GM12801 (cell line): ENCODE results near the gene CD6.

Experiments
- CTCF ChIP-seq: IDR thresholded peaks from one replicate; pipeline ENCODE4 v1.5.1; 2011; ENCODE audit warnings: control low read depth; ENCODE audit not compliant: insufficient read length; ENCODE audit errors: extremely low read depth

Gene CD6

DNA sequence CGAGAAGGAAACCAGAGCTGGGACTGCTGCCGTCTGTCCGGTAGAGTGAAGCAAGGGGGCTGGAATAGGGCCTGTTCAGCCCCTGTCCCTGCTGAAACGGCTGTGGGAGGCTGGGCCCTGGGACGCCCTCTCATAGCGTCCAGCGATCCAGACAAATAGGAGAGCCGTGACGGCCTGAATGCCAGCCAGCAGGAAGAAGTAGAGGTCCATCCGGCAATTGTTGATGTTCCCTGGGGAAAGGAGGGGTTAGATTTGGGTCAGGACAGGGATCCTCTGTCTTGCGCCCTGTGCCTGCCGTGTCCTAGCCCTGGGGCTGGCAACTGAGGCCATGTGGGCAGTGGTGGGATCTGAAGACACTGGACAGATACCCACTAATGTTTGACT lies 34.3 kb upstream of the CD6 start:
- no peak for TF ChIP-seq CTCF

- TF ChIP-seq CTCF = no peak
Observed at GRCh38 chr11:60937811-60938210, 33.7 kb upstream of the CD6 start.

- TF ChIP-seq CTCF = no peak
Observed at GRCh38 chr11:60938500-60938899, 33.0 kb upstream of the CD6 start.

- TF ChIP-seq CTCF = no peak
Observed at GRCh38 chr11:60939301-60939700, 32.2 kb upstream of the CD6 start.

GRCh38 chr11:60939855-60940254 lies 31.6 kb upstream of the CD6 start:
- no peak for TF ChIP-seq CTCF

DNA sequence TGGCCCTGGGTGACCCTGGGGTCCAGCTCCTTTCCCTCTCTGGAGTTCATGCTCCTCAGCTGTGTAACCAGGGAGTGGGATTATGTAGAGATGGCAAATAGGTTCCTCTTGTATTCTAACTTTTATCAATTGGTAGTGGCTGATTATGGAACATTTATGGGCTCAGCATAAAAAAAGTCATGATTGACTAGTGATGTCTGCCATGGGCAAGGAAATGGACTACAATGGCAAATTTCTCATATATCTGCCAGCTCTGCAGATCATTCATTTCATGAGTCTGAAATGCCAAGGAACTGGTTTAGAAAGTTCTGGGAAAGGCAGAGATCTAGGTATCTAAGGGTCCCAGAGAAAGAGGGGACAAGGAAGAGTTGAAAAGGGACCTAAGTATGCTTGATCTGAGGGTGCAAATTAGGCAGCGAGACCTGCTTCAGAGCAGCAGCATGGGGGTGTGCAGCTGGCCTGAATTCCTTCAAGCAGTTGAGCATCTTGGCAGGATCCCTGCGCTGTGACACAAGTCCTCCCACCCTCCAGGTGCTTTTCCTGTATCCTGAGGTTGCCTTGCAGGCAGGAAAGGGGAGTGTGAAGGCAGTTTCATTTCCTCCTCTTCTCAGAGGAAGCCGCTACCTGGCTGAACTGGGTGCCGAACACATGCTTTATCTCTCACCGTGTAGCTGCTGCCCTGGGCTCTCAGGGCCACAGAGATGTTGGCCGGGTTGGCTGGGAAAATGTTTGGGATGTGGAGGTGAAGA lies 29.9 kb upstream of the CD6 start:
- no peak for TF ChIP-seq CTCF

DNA sequence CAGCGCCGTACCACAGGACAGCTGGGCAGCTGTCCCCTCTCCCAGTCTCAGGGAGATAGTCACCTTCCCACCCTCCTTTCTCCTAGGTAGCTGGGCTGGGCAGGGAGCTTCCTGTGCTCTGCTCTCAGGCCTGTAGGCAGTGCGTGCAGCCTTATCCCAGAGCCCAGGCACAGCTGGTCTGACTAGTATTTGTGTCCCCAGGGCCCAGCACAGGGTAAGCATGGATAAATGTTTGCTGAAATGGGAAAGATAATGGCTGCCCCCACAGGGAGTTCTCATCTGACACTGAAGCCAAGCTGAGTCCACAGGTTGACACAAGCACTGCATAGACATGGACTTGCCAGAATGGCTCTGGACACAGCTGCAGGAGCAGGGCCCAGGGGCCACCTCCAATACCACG lies 29.3 kb upstream of the CD6 start:
- no peak for TF ChIP-seq CTCF
